Dedifferentiated amniotic fluid mesenchymal stem cell (primary cell): ENCODE results near the gene RNF224.
"Not testable (repeated sequence)": the region's sequence is repeated elsewhere in the genome, so short reads cannot be mapped to it uniquely, and the experiment has no call there.

Source experiments
- DNase-seq: peaks from one replicate; pipeline ENCODE4 v3.0.0-alpha.2; 2016; ENCODE audit errors: extremely low spot score

Gene RNF224

DNA sequence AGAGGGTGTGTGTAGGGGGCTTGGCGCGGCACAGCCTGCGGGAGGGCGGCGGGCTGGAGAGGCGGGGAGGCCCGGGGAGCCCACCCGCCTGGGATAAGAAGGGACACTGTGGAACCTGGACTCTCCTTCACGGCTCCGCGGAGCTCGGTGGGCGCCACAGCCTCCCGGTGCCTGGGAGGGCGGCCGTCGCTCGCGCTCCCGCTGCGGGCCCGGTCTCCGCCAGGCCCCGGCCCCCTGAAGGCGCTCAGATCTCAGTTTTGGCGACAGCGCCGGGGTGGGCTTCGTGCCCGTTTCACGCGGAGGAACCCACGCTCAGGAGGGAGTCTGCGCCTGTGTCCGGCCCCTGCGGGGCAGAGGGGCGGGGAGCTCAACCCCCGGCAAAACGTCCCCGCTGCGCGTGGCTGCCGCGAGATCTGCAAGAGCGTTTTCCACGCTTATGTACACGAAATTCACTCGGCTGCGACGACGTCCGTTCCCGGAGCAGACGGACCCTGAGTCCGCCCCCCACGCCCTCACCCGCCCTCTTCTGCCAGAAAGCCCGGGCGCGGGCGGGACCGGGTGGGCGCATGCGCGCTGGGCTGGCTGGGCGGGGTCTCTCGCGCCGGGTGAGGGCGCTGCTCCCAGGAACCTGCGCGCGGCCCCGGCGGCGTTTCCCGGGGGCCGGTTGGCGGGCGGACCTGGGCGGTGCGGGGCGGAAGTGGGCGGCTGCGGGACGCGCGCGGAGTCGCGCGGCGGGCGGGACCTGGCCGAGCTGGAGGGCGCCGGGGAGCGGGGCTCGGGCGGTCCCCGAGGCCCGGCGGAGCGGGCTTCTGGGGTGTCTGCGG, 27.5 kb downstream of the RNF224 start, which contains the start of gene NELFB:
NELFB (plus strand) TSS at position 704 of the 824 bp plus-strand sequence.
- DNase-seq, result peak; percentile 69

DNA sequence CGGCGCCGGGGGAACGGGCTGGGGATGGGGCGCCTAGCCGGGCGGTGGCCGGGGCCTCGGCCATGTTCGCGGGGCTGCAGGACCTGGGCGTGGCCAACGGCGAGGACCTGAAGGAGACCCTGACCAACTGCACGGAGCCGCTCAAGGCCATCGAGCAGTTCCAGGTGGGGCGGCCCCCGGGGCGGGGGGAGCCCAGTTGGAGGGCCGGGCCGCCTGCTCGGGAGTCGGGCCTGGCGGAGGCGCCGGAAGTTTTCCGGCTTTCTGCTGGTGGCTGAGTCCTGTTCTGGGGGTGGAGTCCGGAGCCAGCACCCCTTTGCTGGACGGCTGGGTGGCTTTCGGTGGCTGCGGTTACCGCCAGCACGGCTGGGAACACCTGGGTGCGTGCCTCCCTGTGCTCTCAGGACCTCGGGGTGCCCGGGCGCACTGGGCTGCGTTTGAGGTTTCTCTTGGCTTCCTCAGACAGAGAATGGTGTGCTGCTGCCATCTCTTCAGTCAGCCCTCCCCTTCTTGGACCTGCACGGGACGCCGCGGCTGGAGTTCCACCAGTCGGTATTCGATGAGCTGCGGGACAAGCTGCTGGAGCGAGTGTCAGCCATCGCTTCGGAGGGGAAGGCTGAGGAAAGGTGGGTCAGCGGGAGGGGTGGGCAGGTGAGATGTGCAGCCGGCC, 28.3 kb downstream of the RNF224 start:
- no peak for DNase-seq

DNA sequence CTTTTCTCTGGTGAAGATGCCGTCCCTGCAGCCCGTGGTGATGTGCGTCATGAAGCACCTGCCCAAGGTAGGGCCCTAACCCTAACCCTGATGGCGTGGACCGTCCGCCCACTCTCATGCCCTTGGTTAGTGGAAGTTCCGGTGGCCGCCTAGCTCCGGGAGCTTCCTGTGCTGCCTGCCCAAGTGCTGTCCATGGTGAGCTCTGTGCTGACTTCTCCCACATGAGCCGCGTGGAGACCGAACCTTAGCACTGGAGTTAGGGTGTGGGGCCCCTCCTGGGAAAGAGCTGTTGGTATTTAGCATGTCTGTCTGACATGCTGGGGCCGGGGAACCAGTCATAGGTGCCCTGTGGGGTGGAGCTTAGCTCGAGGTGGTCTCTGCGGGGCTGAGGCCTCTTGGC, 29.1 kb downstream of the RNF224 start:
- DNase-seq, result no peak

DNA sequence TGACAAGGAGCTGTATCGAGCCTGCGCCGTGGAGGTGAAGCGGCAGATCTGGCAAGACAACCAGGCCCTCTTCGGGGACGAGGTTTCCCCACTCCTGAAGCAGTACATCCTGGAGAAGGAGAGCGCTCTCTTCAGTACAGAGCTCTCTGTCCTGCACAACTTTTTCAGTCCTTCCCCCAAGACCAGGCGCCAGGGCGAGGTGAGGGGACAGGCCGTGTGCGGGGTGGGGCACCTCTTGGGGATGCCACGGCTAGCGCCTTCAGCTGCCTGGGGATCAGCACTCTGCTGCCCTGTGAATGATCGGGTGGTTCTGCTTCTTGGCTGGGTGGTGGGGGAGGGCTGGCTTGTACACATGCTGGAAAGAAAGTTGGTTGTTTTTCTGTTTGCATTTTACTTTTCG, 29.6 kb downstream of the RNF224 start:
- no peak for DNase-seq

DNA sequence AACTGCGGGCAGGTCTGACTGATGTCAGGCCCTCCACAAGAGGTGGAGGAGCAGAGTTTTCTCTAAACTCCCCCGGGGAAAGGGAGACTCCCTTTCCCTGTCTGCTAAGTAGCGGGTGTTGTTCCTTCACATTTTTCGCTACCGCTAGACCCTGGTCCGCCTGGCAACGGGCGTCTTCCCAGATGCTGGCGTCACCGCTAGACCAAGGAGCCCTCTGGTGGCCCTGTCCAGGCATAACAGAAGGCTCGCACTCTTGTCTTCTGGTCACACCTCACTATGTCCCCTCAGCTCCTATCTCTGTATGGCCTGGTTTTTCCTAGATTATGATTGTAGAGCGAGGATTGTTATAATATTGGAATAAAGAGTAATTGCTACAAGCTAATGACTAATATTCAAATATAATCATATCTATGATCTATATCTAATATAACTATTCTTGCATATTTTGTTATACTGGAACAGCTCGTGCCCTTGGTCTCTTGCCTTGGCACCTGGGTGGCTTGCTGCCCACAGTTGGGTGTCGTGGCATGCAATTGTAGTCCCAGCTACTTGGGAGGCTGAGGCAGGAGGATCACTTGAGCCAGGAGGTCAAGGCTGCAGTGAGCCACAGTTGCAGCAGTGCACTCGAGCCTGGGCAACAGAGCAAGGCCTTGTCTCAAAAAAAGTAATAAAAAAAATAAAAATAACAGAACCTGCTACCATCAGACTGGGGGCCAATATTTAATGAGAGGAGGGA, 35.0 kb downstream of the RNF224 start:
- not testable (repeated sequence) for DNase-seq

DNA sequence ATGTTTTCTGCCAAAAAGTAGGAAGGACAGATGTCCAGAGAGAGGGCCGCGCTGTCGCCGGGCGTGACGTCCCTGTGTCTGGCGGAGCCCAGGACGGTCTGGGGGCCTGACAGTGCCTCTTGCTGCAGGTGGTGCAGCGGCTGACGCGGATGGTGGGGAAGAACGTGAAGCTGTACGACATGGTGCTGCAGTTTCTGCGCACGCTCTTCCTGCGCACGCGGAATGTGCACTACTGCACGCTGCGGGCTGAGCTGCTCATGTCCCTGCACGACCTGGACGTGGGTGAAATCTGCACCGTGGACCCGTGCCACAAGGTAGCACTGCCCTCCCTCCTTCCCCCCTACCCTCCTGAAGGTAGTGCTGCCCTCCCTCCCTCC, 35.6 kb downstream of the RNF224 start:
- DNase-seq, result no peak

DNA sequence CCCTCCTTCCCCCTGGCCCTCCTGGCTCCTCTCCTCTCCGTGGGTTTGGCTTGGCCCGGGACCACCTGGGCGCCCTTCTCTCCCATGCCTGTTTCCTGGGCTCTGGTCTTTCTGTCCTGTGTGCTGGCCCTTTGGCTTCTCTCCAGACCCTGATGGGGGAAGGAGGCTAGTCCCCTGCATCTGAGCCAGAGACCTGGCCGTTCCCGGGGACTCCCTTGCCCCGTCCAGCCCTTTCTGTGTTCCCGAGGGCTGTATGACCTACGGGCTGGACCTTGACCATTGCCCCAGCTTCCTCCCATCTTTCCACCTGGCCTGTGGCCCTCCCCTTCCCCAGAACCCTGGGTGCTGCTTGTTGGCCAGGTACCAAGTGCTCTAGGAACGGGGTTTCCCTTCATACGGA, 36.2 kb downstream of the RNF224 start:
- DNase-seq, result no peak

DNA sequence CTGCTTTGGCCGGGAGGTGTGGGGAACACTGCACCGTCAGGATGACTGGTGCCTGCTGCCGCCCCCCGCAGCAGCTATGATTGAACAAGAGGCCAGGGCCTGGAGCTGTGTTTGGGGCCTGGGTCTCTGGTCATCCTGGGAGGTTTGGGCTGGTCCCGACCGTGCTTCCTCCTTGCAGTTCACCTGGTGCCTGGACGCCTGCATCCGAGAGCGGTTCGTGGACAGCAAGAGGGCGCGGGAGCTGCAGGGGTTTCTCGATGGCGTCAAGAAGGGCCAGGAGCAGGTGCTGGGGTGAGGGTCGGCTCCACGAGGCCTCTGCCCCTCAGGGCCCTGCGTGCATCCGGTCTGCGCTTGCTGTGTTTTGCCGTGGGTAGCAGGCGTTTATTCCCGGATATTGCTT, 36.8 kb downstream of the RNF224 start:
- DNase-seq, result no peak

DNA sequence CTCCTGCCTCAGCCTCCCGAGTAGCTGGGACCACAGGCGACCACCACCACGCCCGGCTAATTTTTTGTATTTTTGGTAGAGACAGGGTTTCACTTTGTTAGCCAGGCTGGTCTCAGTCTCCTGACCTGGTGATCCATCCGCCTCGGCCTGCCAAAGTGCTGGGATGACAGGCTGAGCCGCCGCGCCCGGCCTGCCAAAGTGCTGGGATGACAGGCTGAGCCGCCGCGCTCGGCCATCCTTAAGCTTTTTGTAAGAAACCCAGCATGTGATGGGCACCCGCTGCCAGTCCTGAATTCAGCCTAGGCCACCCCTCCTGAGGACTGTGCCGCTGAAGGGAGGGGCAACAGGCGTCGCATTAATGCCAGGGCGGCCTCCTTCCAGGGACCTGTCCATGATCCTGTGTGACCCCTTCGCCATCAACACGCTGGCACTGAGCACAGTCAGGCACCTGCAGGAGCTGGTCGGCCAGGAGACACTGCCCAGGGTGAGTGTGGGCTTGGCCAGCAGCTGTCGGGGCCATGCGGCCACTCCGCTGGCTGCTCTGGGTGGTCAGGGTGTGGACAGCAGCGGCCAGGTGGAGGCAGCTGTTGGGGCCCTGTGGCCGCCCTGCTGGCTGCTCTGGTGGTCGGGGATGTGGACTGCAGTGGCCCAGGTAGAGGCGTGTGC, 38.3 kb downstream of the RNF224 start:
- DNase-seq, result no peak

DNA sequence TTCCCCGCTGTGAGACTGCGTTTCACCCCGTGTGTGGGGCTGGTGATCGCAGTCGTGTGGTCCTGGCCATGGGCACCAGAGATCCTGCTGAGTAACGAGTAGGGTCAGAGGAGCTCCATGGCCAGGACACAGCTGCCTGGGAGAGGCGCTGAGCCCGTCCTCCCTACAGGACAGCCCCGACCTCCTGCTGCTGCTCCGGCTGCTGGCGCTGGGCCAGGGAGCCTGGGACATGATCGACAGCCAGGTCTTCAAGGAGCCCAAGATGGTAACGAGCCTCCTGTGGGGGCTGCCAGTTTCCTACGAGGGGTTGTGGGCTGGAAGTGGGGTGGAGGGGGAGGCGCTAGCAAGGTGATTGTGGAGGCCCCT, 38.8 kb downstream of the RNF224 start:
- DNase-seq, result no peak

DNA sequence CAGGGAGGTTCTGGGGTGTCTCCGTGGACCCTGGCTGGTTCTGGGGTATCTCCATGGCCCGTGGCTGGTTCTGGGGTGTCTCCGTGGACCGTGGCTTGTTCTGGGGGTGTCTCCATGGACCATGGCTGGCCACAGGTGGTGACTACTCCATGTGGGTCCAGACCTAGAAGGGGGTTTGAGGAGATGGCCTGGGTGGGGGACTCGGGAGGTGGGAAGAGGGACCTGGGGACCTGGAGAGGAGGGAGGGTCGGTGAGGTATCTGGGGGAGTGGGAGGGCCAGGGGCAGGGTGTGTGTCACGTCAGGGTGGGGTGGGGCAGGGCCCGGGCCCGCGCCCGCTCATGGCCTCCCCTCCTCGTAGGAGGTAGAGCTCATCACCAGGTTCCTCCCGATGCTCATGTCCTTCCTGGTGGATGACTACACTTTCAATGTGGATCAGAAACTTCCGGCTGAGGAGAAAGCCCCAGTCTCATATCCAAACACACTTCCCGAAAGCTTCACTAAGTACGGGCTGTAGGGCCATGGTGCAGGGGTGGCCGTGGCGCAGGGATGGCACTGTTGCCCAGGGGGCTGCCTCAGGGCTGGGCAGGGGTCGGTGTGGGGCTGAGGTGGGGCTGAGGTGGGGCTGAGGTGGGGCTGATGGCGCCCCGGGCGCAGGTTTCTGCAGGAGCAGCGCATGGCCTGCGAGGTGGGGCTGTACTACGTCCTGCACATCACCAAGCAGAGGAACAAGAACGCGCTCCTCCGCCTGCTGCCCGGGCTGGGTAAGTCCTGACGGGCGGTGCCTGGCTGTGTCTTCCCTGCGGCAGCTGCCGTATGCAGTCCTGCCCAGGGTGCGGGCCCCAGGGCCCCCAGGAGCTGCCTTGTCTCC, 39.5 kb downstream of the RNF224 start:
- DNase-seq, result no peak

DNA sequence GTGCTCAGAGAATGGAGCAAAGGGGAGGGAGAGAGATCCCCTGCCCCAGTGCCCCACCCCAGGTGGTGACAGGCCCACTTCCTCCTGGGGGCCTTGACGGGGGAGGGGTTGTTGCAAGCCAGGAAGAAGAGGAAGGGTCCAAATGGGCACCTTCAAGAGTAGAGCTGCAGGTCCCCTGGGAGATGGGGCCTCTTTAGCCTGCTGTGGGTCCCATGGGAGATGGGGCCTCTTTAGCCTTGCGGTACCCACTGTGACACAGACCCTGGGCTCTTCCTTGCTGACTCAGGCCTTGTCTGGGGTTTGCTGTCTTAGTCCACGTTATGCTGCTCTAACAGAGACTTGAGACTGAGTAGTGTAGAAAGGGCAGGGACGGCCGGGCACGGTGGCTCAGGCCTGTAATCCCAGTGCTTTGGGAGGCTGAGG, 40.6 kb downstream of the RNF224 start:
- no peak for DNase-seq

DNA sequence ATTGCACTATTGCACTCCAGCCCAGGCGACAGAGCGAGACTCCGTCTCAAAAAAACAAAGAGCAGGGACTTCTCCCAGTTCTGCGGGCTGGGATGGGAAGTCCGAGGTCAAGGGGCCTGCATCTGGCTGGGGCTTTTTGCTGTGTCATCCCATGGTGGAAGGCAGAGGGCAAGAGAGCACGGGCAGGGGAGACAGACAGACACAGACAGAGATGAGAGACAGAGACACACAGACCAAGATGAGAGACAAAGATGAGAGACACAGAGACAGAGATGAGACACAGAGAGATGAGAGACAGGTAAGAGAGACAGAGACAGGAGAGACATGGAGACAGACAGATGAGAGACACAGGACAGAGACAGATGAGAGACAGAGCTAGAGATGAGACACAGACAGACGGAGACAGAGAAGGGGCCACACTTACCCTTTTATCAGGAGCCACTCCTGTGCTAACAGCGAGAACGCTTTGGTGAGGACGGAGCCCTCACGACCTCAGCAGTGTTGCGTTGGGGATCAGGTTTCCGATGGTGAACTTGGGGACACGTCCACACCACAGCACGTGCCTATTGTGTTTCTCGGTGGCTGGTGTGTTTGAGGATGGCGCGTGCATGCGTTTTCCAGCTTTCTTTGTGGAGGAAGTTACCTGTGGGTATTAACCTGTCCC, 41.4 kb downstream of the RNF224 start:
- no peak for DNase-seq

DNA sequence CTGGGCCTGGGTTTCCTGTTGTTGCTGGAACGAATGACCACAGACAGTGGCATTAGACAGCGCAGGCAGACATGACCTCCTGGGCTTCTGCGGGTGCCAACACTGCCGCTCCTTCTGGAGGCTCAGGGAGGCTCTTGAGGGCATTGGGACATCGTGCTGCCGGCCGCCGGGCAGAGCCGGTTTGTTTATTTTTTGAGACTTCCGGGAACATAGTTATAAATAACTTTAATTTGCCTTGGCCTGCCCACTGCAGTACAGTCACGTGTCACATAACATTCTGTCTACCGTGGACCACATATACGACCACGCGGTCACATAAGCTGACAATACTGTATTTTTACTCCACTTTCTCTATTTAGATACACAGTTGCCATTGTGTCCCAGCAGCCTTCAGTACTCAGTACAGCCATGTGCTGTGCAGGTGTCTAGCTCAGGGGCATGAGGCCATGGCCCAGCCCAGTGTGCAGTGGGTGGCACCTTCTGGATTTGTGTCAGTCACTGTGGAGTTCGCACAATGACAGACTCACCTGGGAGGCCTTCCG, 42.0 kb downstream of the RNF224 start:
- no peak for DNase-seq

DNA sequence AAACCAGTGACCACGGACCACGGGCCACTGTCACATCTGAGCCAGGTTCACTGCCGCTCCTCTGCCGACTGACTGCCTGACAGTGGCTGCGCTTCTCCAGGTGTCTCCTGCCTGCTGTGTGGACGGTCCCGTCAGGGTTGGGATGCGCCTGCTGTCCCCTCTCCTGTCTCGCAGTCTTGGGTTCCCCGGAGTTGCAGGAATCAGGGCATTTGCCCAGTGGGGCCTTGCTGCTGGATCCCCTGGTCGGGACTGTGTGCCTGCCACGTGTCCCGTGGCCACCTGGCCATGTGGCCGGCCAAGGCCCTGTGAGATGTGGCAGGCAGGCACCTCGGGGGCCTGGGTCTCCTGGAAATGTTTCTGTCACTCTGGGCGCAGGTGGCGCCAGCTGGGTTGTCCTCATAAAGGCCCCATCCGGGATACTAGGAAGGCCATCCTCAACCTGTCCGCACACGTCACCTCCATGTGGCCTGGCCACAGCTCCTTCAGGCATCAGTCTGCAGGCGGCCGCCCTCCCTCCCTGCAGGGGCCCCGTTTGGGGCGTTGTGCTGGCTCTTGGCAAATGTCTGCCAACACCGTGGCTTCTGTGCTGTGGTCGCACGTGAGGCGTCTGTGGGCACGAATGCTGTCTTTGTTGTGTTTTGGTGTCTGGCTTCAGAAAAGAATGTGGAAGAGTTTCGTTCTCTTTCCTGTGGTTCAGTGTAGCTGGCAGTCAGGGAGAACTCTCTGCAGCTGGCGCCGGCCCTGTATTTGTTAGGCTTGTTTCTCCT, 43.8 kb downstream of the RNF224 start:
- DNase-seq, result no peak

DNA sequence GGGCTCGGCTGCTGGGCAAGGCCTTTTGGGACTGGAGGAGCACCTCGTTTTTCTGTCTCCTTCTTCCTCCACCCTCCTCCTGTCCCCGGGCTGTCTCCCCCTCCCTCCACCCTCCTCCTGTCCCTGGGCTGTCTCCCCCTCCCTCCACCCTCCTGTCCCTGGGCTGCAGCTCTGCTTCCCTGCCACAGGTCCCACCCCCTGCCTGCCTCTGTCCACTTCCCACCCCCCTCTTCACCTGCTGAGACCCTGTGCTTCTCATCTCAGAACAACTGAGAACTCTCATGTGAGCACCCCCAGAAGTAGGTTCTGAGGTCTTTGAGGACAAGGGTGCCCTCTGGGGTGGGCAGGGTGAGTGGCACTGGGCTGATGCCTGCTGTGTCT, 44.4 kb downstream of the RNF224 start:
- DNase-seq, result no peak

DNA sequence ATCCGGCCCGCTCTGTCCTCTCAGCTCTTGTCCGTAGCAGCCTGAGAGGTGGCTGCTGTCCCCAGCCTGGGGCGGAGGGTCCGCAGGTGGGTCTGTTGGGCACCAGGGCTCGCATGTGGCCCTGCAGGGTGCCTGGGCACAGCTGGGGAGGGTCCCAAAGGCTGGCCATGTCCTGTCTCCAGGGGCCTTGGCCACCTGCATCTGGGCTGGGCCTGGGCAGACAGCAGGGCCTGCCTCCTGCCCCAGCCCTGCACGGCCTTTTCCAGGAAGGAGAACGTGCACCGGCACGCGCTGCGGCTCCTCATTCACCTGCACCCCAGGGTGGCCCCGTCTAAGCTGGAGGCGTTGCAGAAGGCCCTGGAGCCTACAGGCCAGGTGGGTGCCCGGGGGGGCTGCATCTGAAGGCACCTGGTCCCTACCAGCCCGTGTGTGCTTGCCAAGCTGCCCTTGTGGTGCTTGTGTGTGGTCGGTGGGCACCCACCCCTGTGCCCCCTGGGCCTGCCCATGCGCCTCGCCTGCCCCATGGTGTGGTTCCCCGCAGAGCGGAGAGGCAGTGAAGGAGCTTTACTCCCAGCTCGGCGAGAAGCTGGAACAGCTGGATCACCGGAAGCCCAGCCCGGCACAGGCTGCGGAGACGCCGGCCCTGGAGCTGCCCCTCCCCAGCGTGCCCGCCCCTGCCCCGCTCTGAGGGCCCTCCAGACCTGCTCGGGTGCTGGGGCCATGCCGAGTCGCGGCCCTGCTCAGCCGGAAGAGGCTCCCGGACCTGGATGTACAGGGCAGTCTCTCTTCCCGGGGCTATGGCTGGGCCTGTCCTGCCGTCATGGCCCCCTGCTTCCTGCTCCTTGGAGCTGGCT, 45.2 kb downstream of the RNF224 start:
- no peak for DNase-seq

DNA sequence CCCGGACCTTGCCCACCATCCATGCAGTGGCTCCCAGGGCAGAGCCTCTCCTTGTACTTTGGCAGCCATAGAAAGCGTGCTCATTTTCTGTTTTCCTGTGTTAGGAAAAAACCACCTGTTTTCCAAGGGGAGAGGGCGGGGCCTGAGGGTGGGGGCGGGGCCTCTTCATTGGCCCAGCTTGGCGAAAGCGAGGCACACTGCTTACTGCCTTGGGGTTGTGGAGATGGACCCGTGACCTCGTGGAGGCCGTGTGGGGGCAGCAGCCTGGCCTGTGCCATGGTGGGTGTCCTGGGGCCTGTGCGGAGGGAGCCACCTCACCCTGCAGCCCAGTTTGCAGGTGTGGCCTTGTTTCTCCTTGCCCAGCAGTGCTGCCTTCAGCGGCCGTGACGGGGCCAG, 45.8 kb downstream of the RNF224 start:
- DNase-seq, result no peak
